Kidney epithelial cell (primary cell): Measurements from ENCODE around the gene PCDHB15. TPM values are rescaled to one million over a fixed set of nuclear protein-coding genes. Genes with fewer than 3 reads are reported as not detected.
A peak's percentile ranks its signal among the peaks of the same experiment; 100 is the strongest.
"Not testable (repeated sequence)": the region's sequence is repeated elsewhere in the genome, so short reads cannot be mapped to it uniquely, and the experiment has no call there.

Experiments
- DNase-seq: peaks from one replicate; pipeline ENCODE4 v3.0.0-alpha.2; 2010; ENCODE audit warnings: low read depth
- H3K27me3 ChIP-seq: 2 replicates; pipeline ENCODE4 v1.6.0; 2011; ENCODE audit warnings: low read length; ENCODE audit not compliant: control insufficient read depth, insufficient read depth
- H3K36me3 ChIP-seq: 2 replicates; pipeline ENCODE4 v1.5.1; 2011; ENCODE audit warnings: low read length; ENCODE audit not compliant: control insufficient read depth, insufficient read depth
- H3K4me3 ChIP-seq: 2 replicates; pipeline ENCODE4 v1.5.1; 2011; ENCODE audit warnings: low read depth, mild to moderate bottlenecking, control low read depth, low read length
- total RNA-seq: library from RNA; depleted of rRNA; stranded (reverse); fragments of >200 nt; gene quantifications from 2 replicates; pipeline ENCODE4 v1.2.3, GENCODE V29; 2015
- TF ChIP-seq, protein P1 (sequence below): IDR thresholded peaks from 2 replicates; pipeline ENCODE4 v1.5.1; 2011; ENCODE audit warnings: mild to moderate bottlenecking, moderate library complexity, low read length, control low read depth, inconsistent platforms; ENCODE audit not compliant: insufficient read depth, poor library complexity, severe bottlenecking

PCDHB15 gene
- total RNA-seq, 1 donor from 2014 or later: 3.0 TPM

DNA sequence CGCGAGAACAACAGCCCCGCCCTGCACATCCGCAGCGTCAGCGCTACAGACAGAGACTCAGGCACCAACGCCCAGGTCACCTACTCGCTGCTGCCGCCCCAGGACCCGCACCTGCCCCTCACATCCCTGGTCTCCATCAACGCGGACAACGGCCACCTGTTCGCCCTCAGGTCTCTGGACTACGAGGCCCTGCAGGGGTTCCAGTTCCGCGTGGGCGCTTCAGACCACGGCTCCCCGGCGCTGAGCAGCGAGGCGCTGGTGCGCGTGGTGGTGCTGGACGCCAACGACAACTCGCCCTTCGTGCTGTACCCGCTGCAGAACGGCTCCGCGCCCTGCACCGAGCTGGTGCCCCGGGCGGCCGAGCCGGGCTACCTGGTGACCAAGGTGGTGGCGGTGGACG lies 29.7 kb upstream of the PCDHB15 start:
- DNase-seq, H3K4me3 ChIP-seq, H3K36me3 ChIP-seq, H3K27me3 ChIP-seq: not testable (repeated sequence)

- not testable (repeated sequence) for H3K27me3 ChIP-seq, H3K4me3 ChIP-seq, DNase-seq, H3K36me3 ChIP-seq
Measured at GRCh38 chr5:141216035-141216434, 29.2 kb upstream of the PCDHB15 start.

- Histone ChIP-seq H3K27me3 (no peaks in the 10 kb centered on the region), H3K4me3 (no peak within 1 kb of the TSS), H3K36me3 (no peaks in the 10 kb centered on the region)
- DNase-seq: no peak
- TF ChIP-seq, protein P1, sequence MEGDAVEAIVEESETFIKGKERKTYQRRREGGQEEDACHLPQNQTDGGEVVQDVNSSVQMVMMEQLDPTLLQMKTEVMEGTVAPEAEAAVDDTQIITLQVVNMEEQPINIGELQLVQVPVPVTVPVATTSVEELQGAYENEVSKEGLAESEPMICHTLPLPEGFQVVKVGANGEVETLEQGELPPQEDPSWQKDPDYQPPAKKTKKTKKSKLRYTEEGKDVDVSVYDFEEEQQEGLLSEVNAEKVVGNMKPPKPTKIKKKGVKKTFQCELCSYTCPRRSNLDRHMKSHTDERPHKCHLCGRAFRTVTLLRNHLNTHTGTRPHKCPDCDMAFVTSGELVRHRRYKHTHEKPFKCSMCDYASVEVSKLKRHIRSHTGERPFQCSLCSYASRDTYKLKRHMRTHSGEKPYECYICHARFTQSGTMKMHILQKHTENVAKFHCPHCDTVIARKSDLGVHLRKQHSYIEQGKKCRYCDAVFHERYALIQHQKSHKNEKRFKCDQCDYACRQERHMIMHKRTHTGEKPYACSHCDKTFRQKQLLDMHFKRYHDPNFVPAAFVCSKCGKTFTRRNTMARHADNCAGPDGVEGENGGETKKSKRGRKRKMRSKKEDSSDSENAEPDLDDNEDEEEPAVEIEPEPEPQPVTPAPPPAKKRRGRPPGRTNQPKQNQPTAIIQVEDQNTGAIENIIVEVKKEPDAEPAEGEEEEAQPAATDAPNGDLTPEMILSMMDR: no peak
Measured at GRCh38 chr5:141223112-141223783, 21.9 kb upstream of the PCDHB15 start, which contains the start of gene PCDHB14. Gene PCDHB14 (plus strand): TSS chr5:141223343. CDS start chr5:141223506, 163 bp downstream.

DNA sequence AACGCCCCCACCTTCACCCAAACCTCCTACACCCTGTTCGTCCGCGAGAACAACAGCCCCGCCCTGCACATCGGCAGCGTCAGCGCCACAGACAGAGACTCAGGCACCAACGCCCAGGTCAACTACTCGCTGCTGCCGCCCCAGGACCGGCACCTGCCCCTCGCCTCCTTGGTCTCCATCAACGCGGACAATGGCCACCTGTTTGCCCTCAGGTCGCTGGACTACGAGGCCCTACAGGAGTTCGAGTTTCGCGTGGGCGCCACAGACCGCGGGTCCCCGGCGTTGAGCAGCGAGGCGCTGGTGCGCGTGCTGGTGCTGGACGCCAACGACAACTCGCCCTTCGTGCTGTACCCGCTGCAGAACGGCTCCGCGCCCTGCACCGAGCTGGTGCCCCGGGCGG lies 20.4 kb upstream of the PCDHB15 start:
- not testable (repeated sequence) for H3K36me3 ChIP-seq, H3K4me3 ChIP-seq, DNase-seq, H3K27me3 ChIP-seq

GRCh38 chr5:141225421-141225820 lies 19.8 kb upstream of the PCDHB15 start:
- not testable (repeated sequence) for H3K4me3 ChIP-seq, H3K36me3 ChIP-seq, DNase-seq, H3K27me3 ChIP-seq

DNA sequence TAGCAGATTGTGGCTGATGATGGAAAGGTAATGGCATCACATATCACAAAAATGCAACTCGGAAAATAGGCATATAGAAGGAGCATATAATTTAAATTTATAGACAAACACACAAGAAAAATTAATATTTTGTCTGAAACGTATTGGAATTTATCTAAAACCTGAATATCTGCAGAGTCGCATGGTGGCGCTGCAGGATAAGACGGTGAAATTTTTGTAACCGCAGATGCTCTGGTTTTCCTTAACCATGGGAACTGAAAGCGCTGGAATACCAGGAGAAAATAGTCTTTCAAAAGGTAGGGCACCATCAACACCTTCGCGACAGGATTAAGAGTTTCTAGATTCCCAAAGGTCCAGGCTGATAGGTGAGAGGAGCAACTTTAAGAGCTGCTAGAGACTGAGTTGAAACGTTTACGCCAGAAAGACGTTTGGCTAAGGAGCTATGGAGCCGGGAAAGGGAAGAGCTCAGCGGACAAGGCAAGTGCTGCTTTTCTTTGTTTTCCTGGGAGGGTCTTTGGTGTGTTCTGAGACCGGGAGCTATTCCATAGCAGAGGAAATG lies 11.0 kb upstream of the PCDHB15 start:
- TF ChIP-seq, protein P1: peak; percentile 10
- no peaks in the 10 kb centered on the region for H3K36me3 ChIP-seq
- H3K27me3 ChIP-seq: peaks cover 4% of the 10 kb centered on the region
- no peak overlapping the region for H3K4me3 ChIP-seq
- DNase-seq: no peak

DNA sequence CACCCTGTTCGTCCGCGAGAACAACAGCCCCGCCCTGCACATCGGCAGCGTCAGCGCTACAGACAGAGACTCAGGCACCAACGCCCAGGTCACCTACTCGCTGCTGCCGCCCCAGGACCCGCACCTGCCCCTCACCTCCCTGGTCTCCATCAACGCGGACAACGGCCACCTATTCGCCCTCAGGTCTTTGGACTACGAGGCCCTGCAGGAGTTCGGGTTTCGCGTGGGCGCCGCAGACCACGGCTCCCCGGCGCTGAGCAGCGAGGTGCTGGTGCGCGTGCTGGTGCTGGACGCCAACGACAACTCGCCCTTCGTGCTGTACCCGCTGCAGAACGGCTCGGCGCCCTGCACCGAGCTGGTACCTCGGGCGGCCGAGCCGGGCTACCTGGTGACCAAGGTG lies 9.3 kb upstream of the PCDHB15 start:
- DNase-seq, H3K36me3 ChIP-seq, H3K27me3 ChIP-seq, H3K4me3 ChIP-seq: not testable (repeated sequence)

- Histone ChIP-seq H3K27me3 (peaks cover 5% of the 10 kb centered on the region), H3K36me3 (no peaks in the 10 kb centered on the region), H3K4me3 (no peak overlapping the region)
- DNase-seq: no peak
- TF ChIP-seq, protein P1: no peak
Measured at GRCh38 chr5:141236516-141237313, 8.5 kb upstream of the PCDHB15 start.
